Keratinocyte (primary cell): ENCODE data around the gene EPHB2. TPM values are rescaled to one million over a fixed set of nuclear protein-coding genes. Genes with fewer than 3 reads are reported as not detected.

Experiments
- DNase-seq: peaks from one replicate; pipeline ENCODE4 v3.0.0-alpha.2; 2011; ENCODE audit warnings: low read depth, missing footprints, low spot score
- FAIRE-seq: peaks from 2 replicates; lab custom pipeline; 2011; peaks lifted over from hg19 to GRCh38; lab: Jason Lieb, UNC
- H2AFZ ChIP-seq: 2 replicates; pipeline ENCODE4 v1.6.0; 2012; ENCODE audit warnings: low read length, control low read depth, inconsistent platforms; ENCODE audit not compliant: control insufficient read depth
- H3K27ac ChIP-seq: 2 replicates; pipeline ENCODE4 v1.5.1; 2011; ENCODE audit warnings: low read length; ENCODE audit not compliant: control insufficient read depth, insufficient read depth
- H3K27me3 ChIP-seq: 3 replicates; pipeline ENCODE4 v1.6.0; 2011; ENCODE audit warnings: low read length; ENCODE audit not compliant: control insufficient read depth, insufficient read depth; ENCODE audit errors: extremely low read depth
- H3K36me3 ChIP-seq, 2 experiments: 2 replicates in 1 of 2; 3 replicates in 1 of 2; pipeline ENCODE4 v1.5.1; 2011; ENCODE audit warnings: low read length in 2 of 2, mild to moderate bottlenecking in 1 of 2; ENCODE audit not compliant: control insufficient read depth in 2 of 2, insufficient read depth in 2 of 2; ENCODE audit errors: extremely low read depth in 1 of 2
- H3K4me1 ChIP-seq: 3 replicates; pipeline ENCODE4 v1.5.1; 2011; ENCODE audit warnings: low read length; ENCODE audit not compliant: control insufficient read depth, insufficient read depth; ENCODE audit errors: extremely low read depth
- H3K4me2 ChIP-seq: 3 replicates; pipeline ENCODE4 v1.6.0; 2011; ENCODE audit warnings: low read depth, low read length; ENCODE audit not compliant: control insufficient read depth, insufficient read depth; ENCODE audit errors: extremely low read depth
- H3K4me3 ChIP-seq, 3 experiments: fragments of 200-600 bp in 1 of 3; sonication (generic) in 1 of 3; 2 replicates in 2 of 3; 3 replicates in 1 of 3; pipeline ENCODE4 v1.5.1; 2011 to 2016; ENCODE audit warnings: low read length in 3 of 3, mild to moderate bottlenecking in 3 of 3, control low read depth in 2 of 3, inconsistent platforms in 1 of 3, low read depth in 1 of 3, mixed read lengths in 1 of 3, mixed run types in 1 of 3, moderate library complexity in 1 of 3; ENCODE audit not compliant: control insufficient read depth in 2 of 3, insufficient read depth in 2 of 3; ENCODE audit errors: extremely low read depth in 1 of 3
- H3K79me2 ChIP-seq: 2 replicates; pipeline ENCODE4 v1.6.0; 2012; ENCODE audit warnings: low read length; ENCODE audit not compliant: control insufficient read depth, insufficient read depth
- H3K9ac ChIP-seq: 3 replicates; pipeline ENCODE4 v1.6.0; 2011; ENCODE audit warnings: low read length; ENCODE audit not compliant: control insufficient read depth, insufficient read depth; ENCODE audit errors: extremely low read depth
- H3K9me1 ChIP-seq: 3 replicates; pipeline ENCODE4 v1.6.0; 2011; ENCODE audit warnings: low read length; ENCODE audit not compliant: control insufficient read depth, insufficient read depth; ENCODE audit errors: extremely low read depth
- H3K9me3 ChIP-seq: 2 replicates; pipeline ENCODE4 v1.5.1; 2012; ENCODE audit warnings: low read depth, low read length; ENCODE audit not compliant: control insufficient read depth
- H4K20me1 ChIP-seq: 3 replicates; pipeline ENCODE4 v1.6.0; 2011; ENCODE audit warnings: low read length; ENCODE audit not compliant: control insufficient read depth, insufficient read depth; ENCODE audit errors: extremely low read depth
- EZH2 ChIP-seq: IDR thresholded peaks from one replicate; pipeline ENCODE4 v1.6.1; 2012; ENCODE audit warnings: inconsistent platforms, mild to moderate bottlenecking, low read length, moderate library complexity
- dilution Hi-C: fragments of 300-500 bp; cut with MboI; formaldehyde crosslinking; loops from one replicate; pipeline ENCODE4 v1.7.0; 2020; ENCODE audit warnings: low sequenced_read_pairs; ENCODE audit not compliant: extremely low pct_ligation_motif_present
- polyA plus RNA-seq, 5 experiments: library from polyadenylated mRNA; depleted of rRNA in 3 of 5; stranded (reverse) in 3 of 5; stranded (forward) in 1 of 5; unstranded in 1 of 5; fragments of >200 nt; gene quantifications; 1 replicate in 1 of 5; 2 replicates in 3 of 5; 3 replicates in 1 of 5; pipeline versions ENCODE4 v1.2.1 to v1.2.3, GENCODE V29; 2011 to 2012; ENCODE audit warnings: missing spikeins in 2 of 5, low read depth in 1 of 5, low replicate concordance in 1 of 5
- TF ChIP-seq, protein P1 (sequence below), 3 experiments: IDR thresholded peaks in 1 of 3; conservative IDR thresholded peaks in 1 of 3; optimal IDR thresholded peaks in 1 of 3; 2 replicates in 2 of 3; 3 replicates in 1 of 3; pipeline versions ENCODE3 to v1.5.1; 2011; ENCODE audit warnings: low read length in 3 of 3, mild to moderate bottlenecking in 3 of 3, moderate library complexity in 2 of 3, control low read depth in 1 of 3, inconsistent platforms in 1 of 3; ENCODE audit not compliant: insufficient read depth in 2 of 3; ENCODE audit errors: extremely low read depth in 1 of 3

The EPHB2 gene
- polyA plus RNA-seq, 1 donor (not counting 4 experiments of a cell fraction or from before 2014, with no cell fraction given): 0.10 TPM

DNA sequence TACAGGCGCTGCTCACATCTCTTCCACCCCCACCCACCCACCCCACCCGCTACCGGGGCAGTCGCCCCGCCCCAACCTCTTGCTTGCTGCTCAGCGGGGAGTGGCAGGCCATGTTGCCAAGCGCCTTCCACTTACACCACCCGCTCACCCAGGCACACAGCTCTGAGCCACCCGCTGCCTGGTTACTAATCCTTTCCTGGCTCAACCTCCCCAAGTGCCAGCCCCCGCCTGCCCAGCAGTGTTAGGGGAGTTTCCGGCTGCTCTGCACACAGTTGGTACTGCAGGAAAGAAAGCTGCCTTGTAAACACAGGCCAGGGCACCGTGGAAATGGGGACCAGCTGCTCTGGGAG lies 205.8 kb downstream of the EPHB2 start:
- Histone ChIP-seq H3K36me3 (no peaks in the 10 kb centered on the region), H3K9me3 (no peaks in the 10 kb centered on the region), H3K4me2 (no peak overlapping the region), H3K27ac (no peak overlapping the region), H3K9me1 (no peaks in the 10 kb centered on the region), H3K4me1 (no peaks in the 10 kb centered on the region), H3K9ac (no peak overlapping the region), H3K4me3 (no peak overlapping the region), H3K79me2 (no peaks in the 10 kb centered on the region), H2AFZ (no peak overlapping the region), H3K27me3 (peaks cover 5% of the 10 kb centered on the region), H4K20me1 (no peaks in the 10 kb centered on the region)
- dilution Hi-C loops: no loop called here
- FAIRE-seq: no peak
- DNase-seq: no peak
- no peak for TF ChIP-seq EZH2
- TF ChIP-seq, protein P1, sequence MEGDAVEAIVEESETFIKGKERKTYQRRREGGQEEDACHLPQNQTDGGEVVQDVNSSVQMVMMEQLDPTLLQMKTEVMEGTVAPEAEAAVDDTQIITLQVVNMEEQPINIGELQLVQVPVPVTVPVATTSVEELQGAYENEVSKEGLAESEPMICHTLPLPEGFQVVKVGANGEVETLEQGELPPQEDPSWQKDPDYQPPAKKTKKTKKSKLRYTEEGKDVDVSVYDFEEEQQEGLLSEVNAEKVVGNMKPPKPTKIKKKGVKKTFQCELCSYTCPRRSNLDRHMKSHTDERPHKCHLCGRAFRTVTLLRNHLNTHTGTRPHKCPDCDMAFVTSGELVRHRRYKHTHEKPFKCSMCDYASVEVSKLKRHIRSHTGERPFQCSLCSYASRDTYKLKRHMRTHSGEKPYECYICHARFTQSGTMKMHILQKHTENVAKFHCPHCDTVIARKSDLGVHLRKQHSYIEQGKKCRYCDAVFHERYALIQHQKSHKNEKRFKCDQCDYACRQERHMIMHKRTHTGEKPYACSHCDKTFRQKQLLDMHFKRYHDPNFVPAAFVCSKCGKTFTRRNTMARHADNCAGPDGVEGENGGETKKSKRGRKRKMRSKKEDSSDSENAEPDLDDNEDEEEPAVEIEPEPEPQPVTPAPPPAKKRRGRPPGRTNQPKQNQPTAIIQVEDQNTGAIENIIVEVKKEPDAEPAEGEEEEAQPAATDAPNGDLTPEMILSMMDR (optimal IDR thresholded peaks at IDR 0.05 in 1 of 3, IDR thresholded peaks at IDR 0.05 in 1 of 3, conservative IDR thresholded peaks at IDR 0.05 in 1 of 3; ENCODE audit: extremely low read depth in 1 of 3, insufficient read depth in 2 of 3, low read length in 3 of 3): no peak

DNA sequence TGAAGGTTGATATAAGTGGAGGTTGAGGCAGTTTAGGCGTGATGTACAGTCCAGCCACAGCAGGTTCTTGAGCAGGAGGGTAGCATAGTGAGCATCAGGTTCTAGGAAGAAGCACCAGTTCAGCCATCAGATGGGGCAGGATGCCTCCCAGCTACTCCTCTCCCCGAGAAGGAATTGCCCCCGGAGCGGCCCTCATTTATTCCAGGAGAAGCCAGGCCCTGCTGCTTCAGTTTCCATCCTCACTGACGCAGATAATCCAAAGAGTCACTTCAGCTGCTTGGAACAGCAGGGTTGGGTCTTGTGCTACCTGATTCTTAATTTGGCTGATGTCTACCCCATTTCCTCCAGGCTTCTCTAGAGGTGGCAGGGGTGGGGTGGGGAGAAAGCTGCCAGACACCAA lies 207.3 kb downstream of the EPHB2 start:
- Histone ChIP-seq H3K9ac (no peak overlapping the region), H3K4me1 (no peaks in the 10 kb centered on the region), H3K9me1 (no peaks in the 10 kb centered on the region), H3K27ac (no peak overlapping the region), H3K79me2 (no peaks in the 10 kb centered on the region), H3K4me3 (no peak overlapping the region), H3K36me3 (no peaks in the 10 kb centered on the region), H3K4me2 (no peak overlapping the region), H3K27me3 (peaks cover 5% of the 10 kb centered on the region), H4K20me1 (no peaks in the 10 kb centered on the region), H2AFZ (no peak overlapping the region), H3K9me3 (no peaks in the 10 kb centered on the region)
- no peak for TF ChIP-seq EZH2
- TF ChIP-seq, protein P1 (optimal IDR thresholded peaks at IDR 0.05 in 1 of 3, IDR thresholded peaks at IDR 0.05 in 1 of 3, conservative IDR thresholded peaks at IDR 0.05 in 1 of 3; ENCODE audit: extremely low read depth in 1 of 3, insufficient read depth in 2 of 3, low read length in 3 of 3): no peak
- no peak for FAIRE-seq
- dilution Hi-C loops: no loop called here
- DNase-seq: no peak
